Thyroid gland (tissue), 4 donors: ENCODE measurements around the gene PAPLN. TPM values are rescaled to one million over a fixed set of nuclear protein-coding genes. Genes with fewer than 3 reads are reported as not detected.

ENCODE experiments used
- DNase-seq, 2 donors: peaks; one replicate each; pipeline ENCODE4 v3.0.0-alpha.2; 2019
- H3K27ac ChIP-seq, 3 donors: fragments of 200-600 bp; sonication (generic); 1 replicate in 2 of 3; 2 replicates in 1 of 3; pipeline ENCODE4 v1.5.1; 2016 to 2019; ENCODE audit warnings: mild to moderate bottlenecking in 1 of 3, moderate library complexity in 1 of 3
- H3K27me3 ChIP-seq: fragments of 200-600 bp; sonication (generic); one replicate; pipeline ENCODE4 v1.5.1; 2019
- H3K36me3 ChIP-seq, 2 donors: fragments of 200-600 bp; sonication (generic); one replicate each; pipeline ENCODE4 v1.5.1; 2016 to 2019
- H3K4me1 ChIP-seq, 2 donors: fragments of 200-600 bp; sonication (generic); one replicate each; pipeline ENCODE4 v1.5.1; 2017 to 2019
- H3K4me3 ChIP-seq, 3 donors: fragments of 200-600 bp; sonication (generic); replicated peaks in 1 of 3; 1 replicate in 2 of 3; 2 replicates in 1 of 3; pipeline ENCODE4 v1.5.1; 2016; ENCODE audit warnings: mild to moderate bottlenecking in 1 of 3
- H3K9me3 ChIP-seq: fragments of 200-600 bp; sonication (generic); one replicate; pipeline ENCODE4 v1.5.1; 2017
- POLR2A ChIP-seq, 2 donors: fragments of 450-650 bp; IDR thresholded peaks; one replicate each; pipeline ENCODE4 v1.6.1; 2017; ENCODE audit warnings: antibody characterized with exemption in 2 of 2, mild to moderate bottlenecking in 2 of 2, moderate library complexity in 1 of 2
- WGBS, 2 donors: methylation state at CpG; one replicate each; pipeline ENCODE4 v1.1.5; 2017; 5-methylcytosine and 5-hydroxymethylcytosine counted together
- intact Hi-C: fragments of 100-400 bp; cut with DNase I; formaldehyde crosslinking; loops from one replicate; pipeline ENCODE4 v1.15.1; 2023
- total RNA-seq, 4 donors: library from RNA; depleted of rRNA; stranded (reverse); fragments of >200 nt; gene quantifications; one replicate each; pipeline ENCODE4 v1.2.3, GENCODE V29; 2016
- TF ChIP-seq, protein P1 (sequence below), 6 experiments: fragments of 200-600 bp in 3 of 6; fragments of 450-650 bp in 3 of 6; sonication (generic) in 3 of 6; IDR thresholded peaks; one replicate each; pipeline ENCODE4 v1.5.1; 2016 to 2019; ENCODE audit warnings: antibody characterized with exemption in 6 of 6, mild to moderate bottlenecking in 2 of 6, inconsistent platforms in 1 of 6, moderate library complexity in 1 of 6

Gene PAPLN
- total RNA-seq, 4 donors from 2014 or later: 23.2 to 82.8 (median 48.4) TPM

GRCh38 chr14:73244541-73245290, 7.4 kb downstream of the PAPLN start:
- WGBS, 2 donors: 91% methylated on average over 12 to 14 of the region's 14 CpGs
- H3K4me3 ChIP-seq: no peak overlapping the region

GRCh38 chr14:73245480-73246325, 8.4 kb downstream of the PAPLN start:
- peak; percentile 61 to 67 for DNase-seq

More at GRCh38 chr14:73244541-73245290, 7.4 kb downstream of the PAPLN start:
- H3K27ac ChIP-seq: no peak overlapping the region
- H3K9me3 ChIP-seq: no peaks in the 10 kb centered on the region
- peaks cover 20 to 51% of the 10 kb centered on the region in 2 donors for H3K4me1 ChIP-seq
- no peaks in the 10 kb centered on the region for H3K27me3 ChIP-seq
- TF ChIP-seq POLR2A (IDR thresholded peaks at IDR 0.05): no peak
- TF ChIP-seq, protein P1, sequence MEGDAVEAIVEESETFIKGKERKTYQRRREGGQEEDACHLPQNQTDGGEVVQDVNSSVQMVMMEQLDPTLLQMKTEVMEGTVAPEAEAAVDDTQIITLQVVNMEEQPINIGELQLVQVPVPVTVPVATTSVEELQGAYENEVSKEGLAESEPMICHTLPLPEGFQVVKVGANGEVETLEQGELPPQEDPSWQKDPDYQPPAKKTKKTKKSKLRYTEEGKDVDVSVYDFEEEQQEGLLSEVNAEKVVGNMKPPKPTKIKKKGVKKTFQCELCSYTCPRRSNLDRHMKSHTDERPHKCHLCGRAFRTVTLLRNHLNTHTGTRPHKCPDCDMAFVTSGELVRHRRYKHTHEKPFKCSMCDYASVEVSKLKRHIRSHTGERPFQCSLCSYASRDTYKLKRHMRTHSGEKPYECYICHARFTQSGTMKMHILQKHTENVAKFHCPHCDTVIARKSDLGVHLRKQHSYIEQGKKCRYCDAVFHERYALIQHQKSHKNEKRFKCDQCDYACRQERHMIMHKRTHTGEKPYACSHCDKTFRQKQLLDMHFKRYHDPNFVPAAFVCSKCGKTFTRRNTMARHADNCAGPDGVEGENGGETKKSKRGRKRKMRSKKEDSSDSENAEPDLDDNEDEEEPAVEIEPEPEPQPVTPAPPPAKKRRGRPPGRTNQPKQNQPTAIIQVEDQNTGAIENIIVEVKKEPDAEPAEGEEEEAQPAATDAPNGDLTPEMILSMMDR (IDR thresholded peaks at IDR 0.05): no peak
- H3K36me3 ChIP-seq: no peaks in the 10 kb centered on the region
- intact Hi-C loops: no loop called here
- no peak for DNase-seq

DNA sequence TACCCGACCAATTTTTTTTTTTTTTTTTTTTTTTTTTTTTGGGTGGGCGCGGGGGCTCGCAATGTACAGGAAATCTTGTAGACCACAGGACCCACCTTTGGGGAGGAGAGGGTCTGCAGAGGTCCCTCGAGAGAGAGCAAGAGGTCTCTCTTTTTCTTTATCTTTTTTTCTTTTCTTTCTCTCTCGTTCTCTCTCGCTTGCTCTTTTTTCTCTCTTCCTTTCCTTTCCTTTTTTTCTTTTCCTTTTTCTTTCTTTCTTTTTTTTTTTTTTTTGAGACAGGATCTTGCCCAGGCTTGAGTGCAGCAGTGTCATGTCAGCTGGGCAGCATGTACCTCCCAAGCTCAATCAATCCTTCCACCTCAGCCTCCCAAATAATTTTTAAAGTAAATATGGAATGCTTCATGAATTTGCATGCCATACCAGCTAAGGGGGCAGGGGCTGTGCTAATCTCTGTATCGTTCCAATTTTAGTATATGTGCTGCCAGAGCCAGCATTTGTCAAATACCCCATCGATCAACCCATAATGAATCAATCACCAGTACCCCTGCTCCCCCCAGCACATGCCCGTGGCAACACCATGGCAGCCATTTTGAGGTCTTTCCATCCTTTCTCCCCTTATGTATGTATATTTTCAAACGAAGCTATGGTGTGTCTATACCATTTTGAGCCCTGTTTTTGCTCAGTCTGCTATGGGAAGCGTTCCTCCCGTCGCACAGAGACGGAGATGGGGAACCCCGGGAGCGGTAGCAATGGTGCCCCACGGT, 9.3 kb downstream of the PAPLN start:
- Histone ChIP-seq H3K27ac (no peak overlapping the region), H3K9me3 (no peaks in the 10 kb centered on the region), H3K4me1 (peaks cover 10 to 33% of the 10 kb centered on the region in 2 donors), H3K36me3 (no peaks in the 10 kb centered on the region), H3K4me3 (peak overlapping the region in 1 of 3 donors; percentile 37), H3K27me3 (no peaks in the 10 kb centered on the region)
- 78 to 85% methylated on average over 18 of the region's 18 CpGs for WGBS, 2 donors
- TF ChIP-seq POLR2A (IDR thresholded peaks at IDR 0.05): no peak
- TF ChIP-seq, protein P1 (IDR thresholded peaks at IDR 0.05): no peak
- intact Hi-C loops: no loop called here
- DNase-seq: no peak

More at GRCh38 chr14:73245480-73246325, 8.4 kb downstream of the PAPLN start:
- Histone ChIP-seq H3K4me3 (peak overlapping the region in 2 of 3 donors; percentile 37 to 61), H3K27ac (no peak overlapping the region), H3K4me1 (peaks cover 18 to 41% of the 10 kb centered on the region in 2 donors), H3K36me3 (no peaks in the 10 kb centered on the region), H3K27me3 (no peaks in the 10 kb centered on the region), H3K9me3 (no peaks in the 10 kb centered on the region)
- no peak for TF ChIP-seq POLR2A (IDR thresholded peaks at IDR 0.05)
- TF ChIP-seq, protein P1 (IDR thresholded peaks at IDR 0.05): no peak
- intact Hi-C loops: no loop called here
- 15 to 27% methylated on average over 9 of the region's 64 CpGs for WGBS, 2 donors

DNA sequence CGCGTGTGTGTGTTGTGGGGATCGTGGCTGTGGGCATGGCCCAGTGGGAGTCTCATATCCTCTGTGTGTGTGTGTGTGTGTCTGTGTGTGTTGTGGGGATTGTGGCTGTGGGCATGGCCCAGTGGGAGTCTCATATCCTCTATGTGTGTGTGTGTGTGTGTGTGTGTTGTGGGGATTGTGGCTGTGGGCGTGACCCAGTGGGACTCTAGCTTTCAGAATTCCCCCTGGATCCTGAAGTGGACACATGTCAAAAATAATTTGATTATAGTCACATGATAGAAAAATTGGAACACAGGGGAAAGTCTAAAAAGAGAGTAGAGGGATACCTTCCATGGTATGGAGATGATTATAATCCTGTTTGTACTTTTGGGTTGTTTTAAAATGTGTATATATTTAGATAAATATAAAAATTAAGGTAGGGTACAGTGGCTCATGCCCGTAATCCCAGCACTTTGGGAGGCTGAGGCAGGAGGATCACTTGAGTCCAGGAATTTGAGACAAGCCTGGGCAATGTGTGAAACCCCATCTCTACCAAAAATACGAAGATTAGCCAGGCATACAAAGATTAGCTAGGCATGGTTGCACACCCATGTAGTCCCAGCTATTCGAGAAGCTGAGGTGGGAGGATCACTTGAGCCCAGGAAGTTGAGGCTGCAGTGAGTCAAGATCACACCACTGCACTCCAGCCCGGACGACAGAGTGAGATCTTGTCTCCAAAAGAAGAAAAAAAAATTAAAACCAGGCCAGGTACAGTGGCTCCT, 11.0 kb downstream of the PAPLN start:
- Histone ChIP-seq H3K36me3 (peaks cover 0 to 4% of the 10 kb centered on the region in 2 donors), H3K27me3 (no peaks in the 10 kb centered on the region), H3K4me1 (peaks cover 4 to 19% of the 10 kb centered on the region in 2 donors), H3K27ac (peak overlapping the region in 1 of 3 donors; percentile 12), H3K4me3 (no peak overlapping the region), H3K9me3 (no peaks in the 10 kb centered on the region)
- DNase-seq: peak; percentile 23 to 33
- WGBS, 2 donors: 50 to 52% methylated on average over 6 to 7 of the region's 9 CpGs
- TF ChIP-seq, protein P1 (IDR thresholded peaks at IDR 0.05): no peak
- no peak for TF ChIP-seq POLR2A (IDR thresholded peaks at IDR 0.05)
- intact Hi-C loops: no loop called here
